GM21619 (cell line): ENCODE measurements around the gene ZNF609.
"Not testable (repeated sequence)": the region's sequence is repeated elsewhere in the genome, so short reads cannot be mapped to it uniquely, and the experiment has no call there.

Experiments
- ATAC-seq: cut with Tn5 transposase; IDR thresholded peaks from one replicate; pipeline ENCODE4 v1.9.1; 2021; ENCODE audit not compliant: unreplicated experiment

Gene ZNF609

GRCh38 chr15:64456634-64457108 is 3.7 kb upstream of the ZNF609 start:
- ATAC-seq, result no peak

GRCh38 chr15:64459066-64459781 is 1.2 kb upstream of the ZNF609 start:
- no peak for ATAC-seq

DNA sequence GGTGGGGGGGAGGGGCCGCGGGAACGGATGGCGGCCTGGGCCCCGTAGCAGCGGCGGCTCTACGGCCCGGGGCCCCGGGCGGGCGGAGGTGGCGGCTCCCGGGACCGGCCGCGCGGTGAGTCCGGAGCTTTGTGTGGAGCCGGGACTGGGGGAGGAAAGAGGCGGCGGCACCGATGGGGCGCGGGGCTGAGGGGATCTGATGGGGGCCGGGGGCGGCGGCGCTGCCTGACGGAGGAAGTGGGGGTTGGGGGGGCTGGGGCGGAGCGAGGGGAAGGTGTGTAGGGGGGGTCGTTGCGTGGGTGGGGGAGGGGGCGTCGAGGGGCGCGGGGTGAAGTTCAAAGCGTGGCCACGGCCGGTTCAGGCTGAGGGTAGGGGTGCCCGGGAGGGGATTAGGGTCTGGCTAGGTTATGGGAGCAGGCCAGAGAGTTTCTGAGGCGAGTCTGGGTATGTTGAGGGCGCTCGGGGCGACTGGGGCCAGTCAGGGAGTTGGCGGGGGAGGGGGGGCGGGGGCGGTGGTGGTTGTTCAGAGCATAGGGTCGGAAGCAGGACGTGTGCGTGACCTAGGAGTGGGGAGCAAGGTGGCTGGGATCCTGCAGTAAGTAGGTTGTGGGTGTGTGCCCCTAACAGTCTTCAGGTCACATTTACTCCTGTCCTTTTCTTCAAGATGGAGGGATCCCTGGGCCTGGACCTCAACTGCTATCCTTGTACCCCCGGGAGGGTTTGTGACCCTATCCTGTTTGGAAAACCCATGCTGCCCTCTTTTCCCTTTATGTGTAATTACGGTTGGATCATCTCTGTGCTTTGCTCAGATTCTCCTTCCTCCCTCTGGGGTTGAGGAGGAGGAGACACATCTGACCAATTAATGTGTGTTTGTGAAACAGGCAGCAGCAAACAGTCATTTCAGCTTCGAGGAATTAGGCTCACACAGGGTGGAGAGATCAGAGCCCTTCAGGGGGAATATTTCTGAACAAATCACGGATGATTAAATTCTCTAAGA is 644 bp downstream of the ZNF609 start:
- no peak for ATAC-seq

- ATAC-seq, result no peak
These were observed 1.4 kb downstream of the ZNF609 start for GRCh38 chr15:64461721-64462162.

- no peak for ATAC-seq
These were observed 2.1 kb downstream of the ZNF609 start for GRCh38 chr15:64462492-64462891.

DNA sequence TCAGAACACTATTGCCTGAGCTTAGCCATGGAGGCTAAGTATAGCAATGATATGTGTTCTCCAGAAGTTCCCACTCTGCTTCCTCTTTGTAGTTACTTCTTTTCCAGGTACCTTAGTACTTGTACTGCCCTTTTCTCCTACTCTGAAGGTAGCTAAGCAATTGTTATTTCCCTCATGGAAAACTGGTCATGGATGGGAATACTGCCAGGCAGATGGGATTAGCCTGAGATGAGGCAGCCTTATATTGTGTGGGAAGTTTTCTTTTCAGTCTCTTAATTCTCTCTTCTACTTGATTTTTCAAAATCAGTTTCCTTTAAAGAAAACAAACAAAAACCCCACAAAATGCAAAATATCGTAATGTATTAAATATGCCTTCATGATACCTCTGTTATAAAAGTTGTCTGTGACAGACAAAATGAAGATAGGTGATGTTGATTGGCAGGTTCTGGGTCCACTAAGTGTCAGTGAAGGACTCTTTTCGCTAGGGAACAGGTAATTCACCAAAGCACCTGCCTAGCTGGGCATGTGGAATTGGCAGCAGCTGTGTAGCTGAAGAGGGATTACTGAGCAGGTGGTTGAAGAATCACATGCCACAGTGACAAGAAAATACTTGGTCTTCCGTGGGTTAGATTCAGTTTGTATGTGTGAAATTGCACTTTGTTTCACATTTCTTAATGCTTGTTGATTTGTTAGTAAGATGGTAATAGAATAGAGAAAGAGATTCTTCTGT is 4.1 kb downstream of the ZNF609 start:
- ATAC-seq, result no peak

DNA sequence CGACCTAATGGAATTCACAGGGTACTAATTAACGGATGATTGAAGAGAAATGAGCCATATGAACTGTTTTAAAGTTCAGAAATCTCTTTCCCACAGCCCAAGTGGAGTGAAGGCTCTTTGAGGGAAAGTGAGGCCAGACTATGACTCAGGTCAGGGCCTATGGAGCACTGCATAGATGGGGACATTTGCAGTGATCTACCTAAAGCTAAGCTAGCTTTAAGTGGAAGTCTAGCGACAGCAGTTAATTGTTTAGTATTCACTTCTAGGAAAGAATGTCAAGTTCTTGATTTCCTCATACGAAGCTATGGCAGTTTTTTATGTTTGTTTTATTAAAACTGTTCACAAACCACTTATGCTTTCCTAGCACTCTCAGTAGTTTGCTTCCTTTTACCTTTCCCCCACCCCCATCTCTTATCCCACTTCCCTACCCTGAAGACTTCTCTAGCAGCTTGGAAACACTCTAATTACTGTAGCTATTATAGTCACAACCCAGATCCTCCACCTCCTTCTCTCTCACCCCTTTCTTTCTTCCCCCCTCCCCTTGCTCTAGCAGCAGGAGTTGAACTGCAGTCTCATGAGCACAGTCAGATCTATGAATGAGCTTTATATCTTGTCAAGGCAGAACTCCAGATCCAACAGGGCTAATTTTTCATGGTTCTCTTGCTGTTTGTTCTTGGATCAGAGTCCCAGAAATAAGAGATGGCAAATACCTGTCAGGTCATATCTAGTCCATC is 6.2 kb downstream of the ZNF609 start:
- no peak for ATAC-seq

- ATAC-seq, result no peak
These were observed 11.8 kb downstream of the ZNF609 start for GRCh38 chr15:64472161-64472560.

DNA sequence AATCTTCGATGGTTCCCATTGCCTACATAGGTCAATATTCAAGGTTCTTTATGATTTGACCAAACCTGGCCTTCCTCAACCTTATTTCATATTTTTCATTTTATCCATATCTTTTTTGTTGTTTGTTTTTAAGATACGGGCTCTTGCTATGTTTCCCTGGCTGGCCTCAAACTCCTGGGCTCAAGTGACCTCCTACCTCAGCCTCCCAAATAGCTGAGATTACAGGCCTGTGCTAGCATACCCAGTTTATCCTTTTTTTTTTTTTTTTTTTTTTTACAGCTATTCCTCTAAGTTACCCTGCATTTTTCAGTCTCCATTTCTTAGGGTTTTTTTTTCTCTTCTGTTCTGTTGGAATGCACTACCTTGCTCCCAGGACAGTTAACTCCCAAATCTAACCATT is 14.5 kb downstream of the ZNF609 start:
- no peak for ATAC-seq

DNA sequence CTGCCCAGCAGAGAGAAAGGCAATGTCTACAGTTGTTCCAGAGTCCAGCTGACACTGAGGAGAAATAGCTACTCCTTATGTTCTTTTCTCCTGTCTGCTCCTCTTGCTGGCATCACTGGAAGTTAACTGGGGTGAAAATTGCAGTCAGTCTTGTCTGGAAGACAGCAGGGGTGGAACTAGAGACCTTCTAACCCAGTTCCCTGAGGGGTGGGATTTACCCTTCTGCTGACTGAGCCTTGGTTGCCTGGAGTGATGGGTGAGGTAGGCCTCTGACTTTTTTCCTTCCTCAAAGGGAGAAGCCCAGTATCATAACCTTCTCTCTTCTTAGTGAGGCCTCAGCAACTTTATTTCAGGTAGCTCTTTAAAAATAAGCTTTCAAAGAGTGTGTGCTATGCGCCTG is 16.2 kb downstream of the ZNF609 start:
- no peak for ATAC-seq

DNA sequence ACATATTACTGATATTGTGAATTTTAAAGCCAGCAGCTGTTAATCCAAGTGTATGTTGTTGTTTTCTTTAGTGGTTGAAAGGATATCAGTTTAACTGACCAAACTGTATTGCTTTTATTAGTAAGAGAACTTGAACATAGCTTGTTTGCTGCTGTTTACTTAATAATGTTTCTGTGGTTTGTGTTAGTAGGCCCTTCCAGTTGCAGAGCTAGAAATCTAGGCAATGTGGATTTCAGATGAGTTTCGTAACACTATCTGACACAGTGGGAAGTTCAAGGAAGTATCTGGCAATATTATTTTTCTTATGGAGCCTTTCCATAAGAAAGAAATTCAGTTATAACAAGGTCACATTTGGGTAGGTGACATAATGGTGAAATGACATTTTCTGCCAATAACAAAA is 18.5 kb downstream of the ZNF609 start:
- no peak for ATAC-seq

DNA sequence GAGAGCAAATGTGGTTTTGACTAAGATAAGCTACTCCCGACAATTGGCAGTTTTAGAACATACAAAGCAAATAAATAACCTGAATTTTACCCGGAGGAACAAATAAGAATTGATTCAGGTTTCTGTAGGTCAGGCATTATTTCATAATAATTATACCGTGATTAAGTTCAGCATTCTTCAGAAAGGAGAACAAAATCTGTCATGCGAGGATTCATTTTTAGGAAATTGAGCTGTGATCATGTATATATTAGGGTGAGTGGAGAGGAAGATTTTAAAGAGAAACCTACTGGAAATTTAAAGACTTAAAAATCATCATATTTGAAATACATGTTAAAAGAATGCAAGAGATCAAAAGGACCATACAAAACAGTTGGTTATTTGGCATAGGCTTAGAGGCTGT is 20.5 kb downstream of the ZNF609 start:
- no peak for ATAC-seq

GRCh38 chr15:64483749-64484148 is 23.4 kb downstream of the ZNF609 start:
- no peak for ATAC-seq

DNA sequence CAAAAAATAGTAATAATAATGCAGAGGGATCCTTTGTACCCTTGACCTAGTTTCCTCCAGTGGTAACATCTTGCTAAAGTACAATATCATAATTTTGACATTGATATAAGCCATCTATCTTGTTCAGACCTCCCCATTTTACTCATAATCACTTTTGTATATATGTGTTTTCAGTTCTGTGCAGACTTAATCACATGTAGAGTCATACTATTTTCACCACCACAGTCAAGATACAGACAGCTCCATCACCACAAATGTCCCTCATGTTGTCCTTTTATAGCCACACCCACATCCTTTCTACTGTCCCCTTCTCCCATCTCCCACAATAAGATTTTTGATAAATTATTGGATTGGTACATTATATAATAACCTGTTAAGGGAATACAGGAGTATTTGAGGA is 25.4 kb downstream of the ZNF609 start:
- ATAC-seq, result no peak

DNA sequence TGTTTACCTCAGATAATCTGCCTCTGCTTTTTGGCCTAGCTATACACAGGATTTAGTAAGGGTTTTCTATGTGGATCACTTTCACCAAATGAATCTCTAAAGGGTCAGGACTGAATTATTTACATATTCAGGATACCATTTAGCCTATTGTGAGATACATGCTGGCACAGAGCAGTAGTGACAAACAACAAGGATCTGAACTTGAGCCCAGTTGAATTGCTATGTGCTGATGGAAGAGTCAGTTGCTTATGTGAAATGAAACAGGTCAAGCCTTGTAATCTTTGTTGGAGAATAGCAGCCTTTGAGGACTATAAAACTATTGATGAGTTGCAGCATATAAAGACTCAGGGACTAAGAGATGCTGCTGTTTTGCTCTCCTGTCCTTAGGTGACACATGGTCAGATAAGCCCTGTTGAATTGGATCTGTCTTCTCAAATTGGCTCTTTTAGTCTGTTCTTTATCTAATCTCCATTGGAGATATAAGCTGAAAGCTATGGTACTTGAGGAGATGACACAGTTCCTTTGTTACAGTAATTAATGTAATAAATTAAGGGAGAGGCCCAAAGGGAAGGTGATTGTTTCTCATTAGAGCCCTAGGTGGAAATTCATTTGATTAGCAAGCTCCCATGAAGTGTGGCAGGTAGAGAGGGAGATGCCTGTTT is 30.4 kb downstream of the ZNF609 start:
- ATAC-seq, result no peak

DNA sequence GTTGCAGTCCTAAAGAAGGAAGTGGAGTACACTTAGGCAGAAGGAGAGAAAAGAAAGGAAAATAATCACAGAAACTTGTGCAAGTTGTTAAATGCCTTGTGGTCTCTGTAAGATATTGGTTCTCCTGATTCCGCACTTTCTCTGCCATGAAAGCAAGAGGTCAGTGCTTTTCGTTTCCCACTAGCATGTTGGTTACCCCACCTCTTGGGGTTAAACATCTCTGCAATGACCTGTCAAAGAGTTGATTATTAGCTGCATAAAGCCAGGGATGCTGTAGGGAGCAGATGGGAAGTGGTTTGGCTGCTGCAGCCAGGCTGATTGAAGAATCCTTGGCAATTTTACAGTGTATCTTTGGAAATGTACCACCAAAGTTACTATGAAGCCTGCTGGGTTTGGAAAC is 33.3 kb downstream of the ZNF609 start:
- no peak for ATAC-seq

GRCh38 chr15:64495968-64496367 is 35.6 kb downstream of the ZNF609 start:
- ATAC-seq, result not testable (repeated sequence)

GRCh38 chr15:64500695-64501395 is 40.5 kb downstream of the ZNF609 start:
- no peak for ATAC-seq

- ATAC-seq, result no peak
These were observed 41.0 kb downstream of the ZNF609 start for GRCh38 chr15:64501396-64501715.

DNA sequence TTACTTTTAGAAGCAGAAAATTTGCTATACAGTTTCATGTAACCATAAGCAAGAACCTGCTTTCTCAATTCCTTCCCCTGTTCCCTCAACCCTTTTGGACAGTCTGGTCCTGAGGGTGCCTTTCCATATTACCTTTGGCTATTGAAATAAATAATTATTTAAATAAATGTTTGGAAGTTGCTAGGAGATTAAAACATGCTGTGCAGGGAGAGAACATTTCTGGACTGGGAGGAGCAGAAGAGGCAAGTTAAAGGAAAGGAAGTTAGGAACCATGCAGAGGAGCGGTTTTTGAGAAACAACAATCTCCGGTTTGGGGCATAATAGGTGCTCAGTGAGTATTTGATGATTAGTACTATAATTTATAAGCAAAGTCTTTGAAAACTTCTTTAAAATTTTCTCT is 41.8 kb downstream of the ZNF609 start:
- no peak for ATAC-seq
